Activated T-helper 1 cell treated with anti-CD3 and anti-CD28 coated beads, Interleukin-12 subunit alpha, Interleukin-12 subunit beta, Interleukin-2, Interleukin-4 antibody, amounts not matched to agents 30 ng/mL and 10 ng/mL and 1 ng/mL, durations not matched to agents 14 hours and 24 hours and 36 hours (primary cell): ENCODE measurements around the gene SNAPIN. TPM values are rescaled to one million over a fixed set of nuclear protein-coding genes. Genes with fewer than 3 reads are reported as not detected.
"Not testable (repeated sequence)": the region's sequence is repeated elsewhere in the genome, so short reads cannot be mapped to it uniquely, and the experiment has no call there.

Experiments
- DNase-seq: peaks from one replicate; pipeline ENCODE4 v3.0.0; 2021; ENCODE audit warnings: low spot score
- H3K27ac Mint-ChIP-seq: one replicate; pipeline ENCODE4 v1.8.0; 2021; ENCODE audit warnings: mild to moderate bottlenecking, mixed read lengths
- H3K27me3 Mint-ChIP-seq: one replicate; pipeline ENCODE4 v1.8.0; 2022; ENCODE audit warnings: mild to moderate bottlenecking, moderate library complexity, mixed read lengths; ENCODE audit not compliant: insufficient read depth
- H3K36me3 Mint-ChIP-seq: one replicate; pipeline ENCODE4 v1.8.0; 2021; ENCODE audit warnings: low read depth, mixed read lengths
- H3K4me1 Mint-ChIP-seq: one replicate; pipeline ENCODE4 v1.8.0; 2021; ENCODE audit warnings: low read depth, mixed read lengths
- H3K4me3 Mint-ChIP-seq: one replicate; pipeline ENCODE4 v1.8.0; 2021; ENCODE audit warnings: mild to moderate bottlenecking, moderate library complexity, mixed read lengths
- H3K9me3 Mint-ChIP-seq: one replicate; pipeline ENCODE4 v1.8.0; 2021; ENCODE audit warnings: mixed read lengths
- intact Hi-C: fragments of 100-400 bp; cut with micrococcal nuclease; formaldehyde crosslinking; loops from one replicate; pipeline ENCODE4 v1.15.1; 2024
- total RNA-seq: library from RNA; stranded (reverse); gene quantifications from 2 replicates; pipeline ENCODE4 v1.2.3, GENCODE V29; 2022

Gene SNAPIN
- total RNA-seq, 1 donor from 2014 or later: 31.1 TPM

- peak overlapping the region; percentile 4 for H3K27ac Mint-ChIP-seq
- H3K27me3 Mint-ChIP-seq: no peaks in the 10 kb centered on the region
- DNase-seq: no peak
- H3K36me3 Mint-ChIP-seq: peaks cover 41% of the 10 kb centered on the region
- intact Hi-C loops: no loop called here
- H3K4me3 Mint-ChIP-seq: peak overlapping the region; percentile 56
- peaks cover 11% of the 10 kb centered on the region for H3K4me1 Mint-ChIP-seq
- H3K9me3 Mint-ChIP-seq: no peaks in the 10 kb centered on the region
Observed at GRCh38 chr1:153661111-153661708, 2.7 kb downstream of the SNAPIN start.

DNA sequence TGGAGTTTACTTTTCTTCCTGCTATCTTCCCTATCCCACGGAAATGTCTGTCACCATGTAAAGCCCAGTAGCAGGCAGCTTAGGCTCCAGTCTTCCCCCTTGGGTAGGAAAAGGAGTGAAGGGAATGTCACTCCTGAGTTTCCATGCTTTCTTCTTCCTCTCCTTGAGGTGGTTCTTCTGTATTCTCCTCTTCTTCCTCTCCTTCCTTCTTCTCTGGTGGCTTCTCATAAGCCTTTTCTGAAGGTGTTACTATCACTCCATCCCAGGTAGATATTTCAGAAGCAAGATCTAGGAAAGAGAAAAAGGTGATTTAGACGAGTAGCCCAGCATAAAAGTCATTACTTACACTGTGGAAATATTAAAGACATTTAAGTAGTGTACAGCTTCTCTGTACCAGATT, 3.8 kb downstream of the SNAPIN start:
- Mint-ChIP-seq H3K4me1 (peaks cover 11% of the 10 kb centered on the region), H3K27ac (no peak overlapping the region), H3K9me3 (no peaks in the 10 kb centered on the region), H3K36me3 (peaks cover 48% of the 10 kb centered on the region), H3K27me3 (no peaks in the 10 kb centered on the region), H3K4me3 (no peak overlapping the region)
- no peak for DNase-seq
- intact Hi-C loops: no loop called here

GRCh38 chr1:153663211-153663610, 4.7 kb downstream of the SNAPIN start:
- Mint-ChIP-seq H3K27me3 (no peaks in the 10 kb centered on the region), H3K9me3 (no peaks in the 10 kb centered on the region), H3K4me1 (peaks cover 18% of the 10 kb centered on the region), H3K27ac (no peak overlapping the region), H3K4me3 (no peak overlapping the region), H3K36me3 (peaks cover 57% of the 10 kb centered on the region)
- DNase-seq: no peak
- intact Hi-C loops: no loop called here

DNA sequence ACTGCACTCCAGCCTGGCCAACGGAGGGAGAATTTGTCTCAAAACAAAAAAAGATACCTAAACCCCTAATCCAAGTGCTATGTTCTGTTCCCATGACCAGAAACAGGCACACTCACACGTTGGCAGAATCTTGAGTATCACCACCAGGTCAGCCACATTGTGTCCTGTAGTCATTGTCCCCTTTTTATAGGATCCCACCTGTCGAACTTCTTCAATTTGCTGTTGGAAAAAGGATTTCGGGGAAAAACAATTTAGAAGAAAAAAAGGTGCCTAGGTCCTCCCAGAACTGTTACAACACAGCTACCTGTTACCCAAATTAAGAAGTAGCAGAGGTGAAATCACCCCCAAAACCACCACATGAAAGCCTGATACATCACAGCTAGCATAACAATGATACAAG, 8.9 kb downstream of the SNAPIN start:
- Mint-ChIP-seq H3K4me3 (peak overlapping the region; percentile 12), H3K4me1 (peaks cover 29% of the 10 kb centered on the region), H3K27me3 (no peaks in the 10 kb centered on the region), H3K36me3 (peaks cover 58% of the 10 kb centered on the region), H3K27ac (no peak overlapping the region), H3K9me3 (no peaks in the 10 kb centered on the region)
- DNase-seq: no peak
- intact Hi-C loops: no loop called here

DNA sequence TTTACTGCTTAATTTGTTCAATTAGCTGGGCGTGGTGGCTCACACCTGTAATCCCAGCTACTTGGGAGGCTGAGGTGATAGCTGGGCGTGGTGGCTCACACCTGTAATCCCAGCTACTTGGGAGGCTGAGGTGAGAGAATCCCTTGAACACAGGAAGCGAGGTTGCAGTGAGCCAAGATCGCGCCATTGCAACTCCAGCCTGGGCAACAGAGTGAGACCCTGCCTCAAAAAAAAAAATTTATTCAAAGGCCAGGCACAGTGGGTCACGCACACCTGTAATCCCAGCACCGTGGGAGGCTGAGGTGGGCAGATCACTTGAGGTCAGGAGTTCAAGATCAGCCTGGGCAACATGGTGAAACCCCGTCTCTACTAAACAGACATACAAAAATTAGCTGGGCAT, 10.2 kb downstream of the SNAPIN start:
- H3K27me3 Mint-ChIP-seq, intact Hi-C loops, H3K9me3 Mint-ChIP-seq, DNase-seq, H3K27ac Mint-ChIP-seq, H3K4me3 Mint-ChIP-seq: not testable (repeated sequence)
- peaks cover 29% of the 10 kb centered on the region for H3K4me1 Mint-ChIP-seq
- H3K36me3 Mint-ChIP-seq: peaks cover 51% of the 10 kb centered on the region

DNA sequence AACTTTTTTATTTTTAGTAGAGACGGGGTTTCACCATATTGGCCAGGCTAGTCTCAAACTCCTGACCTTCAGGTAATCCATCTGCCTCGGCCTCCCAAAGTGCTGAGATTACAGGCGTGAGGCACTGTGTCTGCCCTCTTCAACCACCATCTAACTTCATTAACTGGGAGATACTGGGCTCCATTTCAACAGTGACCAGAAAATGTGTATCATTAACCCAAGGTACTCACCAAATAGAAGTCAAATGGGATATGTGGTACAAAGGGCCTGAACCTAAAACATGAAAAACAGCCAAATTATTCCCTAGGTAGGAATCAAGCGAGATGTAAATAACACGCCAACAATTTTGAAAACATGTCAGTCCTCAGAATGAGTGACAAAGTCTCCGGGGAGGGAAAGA, 11.1 kb downstream of the SNAPIN start:
- Mint-ChIP-seq H3K36me3 (peaks cover 43% of the 10 kb centered on the region), H3K27ac (no peak overlapping the region), H3K4me1 (peaks cover 29% of the 10 kb centered on the region), H3K9me3 (no peaks in the 10 kb centered on the region), H3K4me3 (no peak overlapping the region), H3K27me3 (no peaks in the 10 kb centered on the region)
- DNase-seq: no peak
- intact Hi-C loops: loop anchor here (1.0 to 10.0 kb wide), 8 partner anchors 11 to 1655 kb away; partner anchors contain the start of genes RUSC1, S100A4, S100A6 and SNAPIN

DNA sequence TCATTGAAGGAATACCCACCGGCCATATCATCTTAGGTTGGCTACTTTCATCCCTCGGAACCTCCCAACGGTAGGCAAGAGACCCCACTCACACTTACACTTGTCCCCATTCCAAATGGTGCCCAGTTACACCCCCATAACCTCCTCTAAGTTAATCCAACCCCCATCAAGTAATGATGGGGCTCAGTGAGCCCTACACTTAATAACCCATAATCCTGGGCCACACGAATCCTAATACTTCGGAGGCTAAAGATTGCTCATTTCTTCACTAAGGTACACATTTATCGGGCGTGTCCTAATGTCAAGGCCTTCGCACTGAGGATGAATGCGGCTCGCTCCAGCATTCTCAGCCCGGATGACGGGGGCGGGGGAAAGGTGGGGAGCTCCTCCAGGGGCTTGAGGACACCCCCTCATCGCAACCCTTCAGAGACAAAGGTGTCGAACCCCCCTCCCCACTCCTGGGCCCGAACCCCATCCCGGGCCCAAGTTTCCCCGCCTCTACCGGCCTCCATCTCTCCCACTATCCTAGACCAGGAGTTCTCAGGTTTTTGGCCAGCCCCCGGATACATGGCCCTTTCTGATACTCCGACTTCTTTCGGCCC, 11.9 kb downstream of the SNAPIN start:
- peaks cover 36% of the 10 kb centered on the region for H3K36me3 Mint-ChIP-seq
- DNase-seq: no peak
- peaks cover 29% of the 10 kb centered on the region for H3K4me1 Mint-ChIP-seq
- H3K27ac Mint-ChIP-seq: no peak overlapping the region
- H3K9me3 Mint-ChIP-seq: no peaks in the 10 kb centered on the region
- H3K27me3 Mint-ChIP-seq: no peaks in the 10 kb centered on the region
- H3K4me3 Mint-ChIP-seq: no peak overlapping the region
- intact Hi-C loops: loop anchor here (1.0 to 10.0 kb wide), 8 partner anchors 12 to 1654 kb away; partner anchors contain the start of genes RUSC1, S100A4, S100A6 and SNAPIN

- Mint-ChIP-seq H3K4me1 (peaks cover 29% of the 10 kb centered on the region), H3K4me3 (no peak within 1 kb of the TSS), H3K36me3 (peaks cover 31% of the 10 kb centered on the region), H3K27ac (peak within 1 kb of the TSS; percentile 56), H3K9me3 (no peaks in the 10 kb centered on the region), H3K27me3 (no peaks in the 10 kb centered on the region)
- intact Hi-C loops: loop anchor here (1.0 to 10.0 kb wide), 17 partner anchors 8 to 1654 kb away; partner anchors contain the start of genes CHTOP, CRTC2, JTB and RAB13
- peak; percentile 96 for DNase-seq
Observed at GRCh38 chr1:153670859-153671627, 12.5 kb downstream of the SNAPIN start, which contains the start of gene ILF2. Gene ILF2, minus strand, starts transcription at chr1:153670993. Its CDS starts 71 bp downstream, at chr1:153670922.

DNA sequence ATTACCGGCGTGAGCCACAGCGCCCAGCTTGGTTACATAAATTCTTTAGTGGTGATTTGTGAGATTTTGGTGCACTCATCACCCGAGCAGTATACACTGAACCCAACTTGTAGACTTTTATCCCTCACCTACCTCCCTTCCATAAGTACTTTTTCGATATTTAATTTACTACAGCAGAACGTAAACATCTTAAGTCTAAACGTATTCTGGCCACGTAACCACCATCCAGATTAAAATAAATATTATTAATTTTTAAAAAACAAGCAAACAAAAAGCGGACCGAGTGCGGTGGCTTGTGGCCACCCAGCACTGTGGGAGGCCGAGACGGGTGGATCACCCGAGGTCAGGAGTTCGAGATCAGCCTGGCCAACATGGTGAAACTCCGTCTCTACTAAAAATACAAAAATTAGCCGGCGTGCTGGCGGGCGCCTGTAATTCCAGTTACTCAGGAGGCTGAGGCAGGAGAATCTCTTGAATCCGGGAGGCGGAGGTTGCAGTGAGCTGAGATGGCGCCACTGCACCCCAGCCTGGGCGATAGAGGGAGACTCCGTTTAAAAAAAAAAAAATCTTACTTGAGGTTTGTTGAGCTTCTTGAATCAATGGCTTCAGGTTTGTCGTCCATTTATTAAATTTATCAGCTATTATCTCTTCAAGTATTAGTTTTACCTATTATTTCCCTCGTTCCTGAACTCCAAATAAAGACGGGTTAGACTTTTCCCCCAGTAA, 13.3 kb downstream of the SNAPIN start:
- Mint-ChIP-seq H3K27ac (peak overlapping the region; percentile 56), H3K36me3 (peaks cover 27% of the 10 kb centered on the region), H3K4me1 (peaks cover 29% of the 10 kb centered on the region)
- not testable (repeated sequence) for H3K4me3 Mint-ChIP-seq, H3K9me3 Mint-ChIP-seq, H3K27me3 Mint-ChIP-seq
- peak; percentile 34 for DNase-seq
- intact Hi-C loops: loop anchor here (1.0 to 10.0 kb wide), 16 partner anchors 8 to 1653 kb away; partner anchors contain the start of genes CHTOP, CRTC2, JTB and RAB13

GRCh38 chr1:153673511-153673910, 15.0 kb downstream of the SNAPIN start:
- no peaks in the 10 kb centered on the region for H3K9me3 Mint-ChIP-seq
- peaks cover 12% of the 10 kb centered on the region for H3K27me3 Mint-ChIP-seq
- H3K27ac Mint-ChIP-seq: no peak overlapping the region
- no peak for DNase-seq
- peak overlapping the region; percentile 60 for H3K4me3 Mint-ChIP-seq
- intact Hi-C loops: loop anchor here (10.0 kb wide), 1 partner anchor 1651 kb away; the partner anchor contains the start of gene RUSC1
- peaks cover 32% of the 10 kb centered on the region for H3K4me1 Mint-ChIP-seq
- H3K36me3 Mint-ChIP-seq: peaks cover 12% of the 10 kb centered on the region

GRCh38 chr1:153677718-153678518, 19.4 kb downstream of the SNAPIN start:
- intact Hi-C loops: loop anchor here (1.0 to 10.0 kb wide), 3 partner anchors 71 to 1647 kb away; partner anchors contain the start of genes RAB13 and RUSC1
- peaks cover 44% of the 10 kb centered on the region for H3K27me3 Mint-ChIP-seq
- peak overlapping the region; percentile 73 for H3K4me3 Mint-ChIP-seq

More at GRCh38 chr1:153677718-153678518, 19.4 kb downstream of the SNAPIN start:
- no peaks in the 10 kb centered on the region for H3K36me3 Mint-ChIP-seq
- H3K4me1 Mint-ChIP-seq: peaks cover 23% of the 10 kb centered on the region
- H3K9me3 Mint-ChIP-seq: no peaks in the 10 kb centered on the region
- no peak overlapping the region for H3K27ac Mint-ChIP-seq
- peak; percentile 30 for DNase-seq
